ENCODE measurements around the gene TGFBR1. TPM values are rescaled to one million over a fixed set of nuclear protein-coding genes. Genes with fewer than 3 reads are reported as not detected.

TGFBR1 gene
- total RNA-seq, 1 donor from 2014 or later = 24.1 TPM

- DNase-seq (ENCODE audit: extremely low read depth, low read depth, low spot score) = no peak
Measured at GRCh38 chr9:99130069-99130468, 25.2 kb downstream of the TGFBR1 start.

- DNase-seq (ENCODE audit: extremely low read depth, low read depth, low spot score) = no peak
Measured at GRCh38 chr9:99133145-99133544, 28.2 kb downstream of the TGFBR1 start.

- DNase-seq (ENCODE audit: extremely low read depth, low read depth, low spot score) = no peak
Measured at GRCh38 chr9:99134893-99135341, 30.0 kb downstream of the TGFBR1 start.

GRCh38 chr9:99135456-99135855 is 30.5 kb downstream of the TGFBR1 start:
- no peak for DNase-seq (ENCODE audit: extremely low read depth, low read depth, low spot score)

GRCh38 chr9:99137225-99137624 is 32.3 kb downstream of the TGFBR1 start:
- no peak for DNase-seq (ENCODE audit: extremely low read depth, low read depth, low spot score)

- no peak for DNase-seq (ENCODE audit: extremely low read depth, low read depth, low spot score)
Measured at GRCh38 chr9:99137891-99138290, 33.0 kb downstream of the TGFBR1 start.

- no peak for DNase-seq (ENCODE audit: extremely low read depth, low read depth, low spot score)
Measured at GRCh38 chr9:99138424-99139284, 33.7 kb downstream of the TGFBR1 start.

GRCh38 chr9:99139868-99140267 is 35.0 kb downstream of the TGFBR1 start:
- DNase-seq (ENCODE audit: extremely low read depth, low read depth, low spot score) = no peak

- no peak for DNase-seq (ENCODE audit: extremely low read depth, low read depth, low spot score)
Measured at GRCh38 chr9:99140685-99141314, 35.9 kb downstream of the TGFBR1 start.

GRCh38 chr9:99141849-99142248 is 36.9 kb downstream of the TGFBR1 start:
- no peak for DNase-seq (ENCODE audit: extremely low read depth, low read depth, low spot score)

- DNase-seq (ENCODE audit: extremely low read depth, low read depth, low spot score) = no peak
Measured at GRCh38 chr9:99142275-99142674, 37.4 kb downstream of the TGFBR1 start.

GRCh38 chr9:99143655-99144054 is 38.7 kb downstream of the TGFBR1 start:
- no peak for DNase-seq (ENCODE audit: extremely low read depth, low read depth, low spot score)

- DNase-seq (ENCODE audit: extremely low read depth, low read depth, low spot score) = no peak
Measured at GRCh38 chr9:99144966-99145365, 40.1 kb downstream of the TGFBR1 start.

- no peak for DNase-seq (ENCODE audit: extremely low read depth, low read depth, low spot score)
Measured at GRCh38 chr9:99146574-99146973, 41.7 kb downstream of the TGFBR1 start.

- no peak for DNase-seq (ENCODE audit: extremely low read depth, low read depth, low spot score)
Measured at GRCh38 chr9:99147177-99147576, 42.3 kb downstream of the TGFBR1 start.

GRCh38 chr9:99150451-99151171 is 45.7 kb downstream of the TGFBR1 start:
- DNase-seq (ENCODE audit: extremely low read depth, low read depth, low spot score) = no peak

GRCh38 chr9:99154356-99154755 is 49.4 kb downstream of the TGFBR1 start:
- DNase-seq (ENCODE audit: extremely low read depth, low read depth, low spot score) = no peak

GRCh38 chr9:99155736-99156135 is 50.8 kb downstream of the TGFBR1 start:
- DNase-seq (ENCODE audit: extremely low read depth, low read depth, low spot score) = no peak

GRCh38 chr9:99158629-99159028 is 53.7 kb downstream of the TGFBR1 start:
- no peak for DNase-seq (ENCODE audit: extremely low read depth, low read depth, low spot score)

- no peak for DNase-seq (ENCODE audit: extremely low read depth, low read depth, low spot score)
Measured at GRCh38 chr9:99160173-99160572, 55.3 kb downstream of the TGFBR1 start.

GRCh38 chr9:99162759-99163364 is 57.9 kb downstream of the TGFBR1 start:
- DNase-seq (ENCODE audit: extremely low read depth, low read depth, low spot score) = peak; percentile 22

All from glomerular endothelial cell (primary cell).